22Rv1 (cell line): ENCODE measurements around the gene SMIM8.

Experiments
- ZFX ChIP-seq: fragments of 450-650 bp; IDR thresholded peaks from 2 replicates; pipeline ENCODE4 v1.6.1; 2017; ENCODE audit warnings: antibody characterized with exemption, borderline replicate concordance
- TF ChIP-seq, protein P1 (sequence below): fragments of 450-650 bp; IDR thresholded peaks from 2 replicates; pipeline ENCODE4 v1.5.1; 2017; ENCODE audit warnings: mild to moderate bottlenecking

DNA sequence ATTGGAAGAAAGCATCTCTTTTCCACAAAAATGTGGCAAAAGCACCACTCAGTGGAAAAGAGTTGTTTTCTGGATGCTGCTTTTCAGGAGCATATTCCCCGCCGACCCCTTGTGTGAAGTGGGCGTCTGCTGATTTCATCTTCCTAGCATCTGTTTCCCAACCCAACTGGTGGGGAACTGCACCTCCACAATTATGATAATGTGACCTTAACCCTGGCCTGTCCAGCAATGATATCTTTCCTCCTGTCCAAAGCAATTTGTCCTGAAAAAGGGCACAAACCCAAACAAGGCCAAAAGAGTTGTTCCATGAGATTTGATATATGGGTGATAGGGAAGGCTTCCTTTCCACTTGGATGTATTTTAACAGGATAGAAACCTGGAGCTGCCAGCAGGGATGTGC, 7.3 kb upstream of the SMIM8 start:
- TF ChIP-seq, protein P1, sequence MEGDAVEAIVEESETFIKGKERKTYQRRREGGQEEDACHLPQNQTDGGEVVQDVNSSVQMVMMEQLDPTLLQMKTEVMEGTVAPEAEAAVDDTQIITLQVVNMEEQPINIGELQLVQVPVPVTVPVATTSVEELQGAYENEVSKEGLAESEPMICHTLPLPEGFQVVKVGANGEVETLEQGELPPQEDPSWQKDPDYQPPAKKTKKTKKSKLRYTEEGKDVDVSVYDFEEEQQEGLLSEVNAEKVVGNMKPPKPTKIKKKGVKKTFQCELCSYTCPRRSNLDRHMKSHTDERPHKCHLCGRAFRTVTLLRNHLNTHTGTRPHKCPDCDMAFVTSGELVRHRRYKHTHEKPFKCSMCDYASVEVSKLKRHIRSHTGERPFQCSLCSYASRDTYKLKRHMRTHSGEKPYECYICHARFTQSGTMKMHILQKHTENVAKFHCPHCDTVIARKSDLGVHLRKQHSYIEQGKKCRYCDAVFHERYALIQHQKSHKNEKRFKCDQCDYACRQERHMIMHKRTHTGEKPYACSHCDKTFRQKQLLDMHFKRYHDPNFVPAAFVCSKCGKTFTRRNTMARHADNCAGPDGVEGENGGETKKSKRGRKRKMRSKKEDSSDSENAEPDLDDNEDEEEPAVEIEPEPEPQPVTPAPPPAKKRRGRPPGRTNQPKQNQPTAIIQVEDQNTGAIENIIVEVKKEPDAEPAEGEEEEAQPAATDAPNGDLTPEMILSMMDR, result no peak
- no peak for TF ChIP-seq ZFX
